T-helper 2 cell treated with Interferon-gamma antibody and Interleukin-4, amounts not matched to agents 5 μg/mL and 100 μg/mL, for 36 hours (primary cell): ENCODE results near the gene MED12L.
"Not testable (repeated sequence)": the region's sequence is repeated elsewhere in the genome, so short reads cannot be mapped to it uniquely, and the experiment has no call there.

Source experiments
- DNase-seq: peaks from one replicate; pipeline ENCODE4 v3.0.0; 2021; ENCODE audit warnings: low spot score
- H3K27ac Mint-ChIP-seq: one replicate; pipeline ENCODE4 v1.8.0; 2021; ENCODE audit warnings: mild to moderate bottlenecking, mixed read lengths
- H3K27me3 Mint-ChIP-seq: one replicate; pipeline ENCODE4 v1.8.0; 2021; ENCODE audit warnings: low read depth, mixed read lengths
- H3K36me3 Mint-ChIP-seq: one replicate; pipeline ENCODE4 v1.8.0; 2021; ENCODE audit warnings: low read depth, mixed read lengths
- H3K4me1 Mint-ChIP-seq: one replicate; pipeline ENCODE4 v1.8.0; 2021; ENCODE audit warnings: low read depth, mixed read lengths
- H3K4me3 Mint-ChIP-seq: one replicate; pipeline ENCODE4 v1.8.0; 2022; ENCODE audit warnings: mild to moderate bottlenecking, moderate library complexity, mixed read lengths
- H3K9me3 Mint-ChIP-seq: one replicate; pipeline ENCODE4 v1.8.0; 2021; ENCODE audit warnings: mixed read lengths

MED12L gene

GRCh38 chr3:151227807-151228665 is 142.6 kb downstream of the MED12L start:
- Mint-ChIP-seq H3K4me3 (peak overlapping the region; percentile 25), H3K36me3 (no peaks in the 10 kb centered on the region), H3K27ac (peak overlapping the region; percentile 74), H3K9me3 (peaks cover 3% of the 10 kb centered on the region), H3K4me1 (peaks cover 56% of the 10 kb centered on the region), H3K27me3 (no peaks in the 10 kb centered on the region)
- peak; percentile 72 for DNase-seq

- H3K36me3 Mint-ChIP-seq: no peaks in the 10 kb centered on the region
- H3K9me3 Mint-ChIP-seq: no peaks in the 10 kb centered on the region
- H3K4me1 Mint-ChIP-seq: peaks cover 56% of the 10 kb centered on the region
- no peak overlapping the region for H3K4me3 Mint-ChIP-seq
- H3K27me3 Mint-ChIP-seq: no peaks in the 10 kb centered on the region
- peak overlapping the region; percentile 74 for H3K27ac Mint-ChIP-seq
- DNase-seq: no peak
Measured at GRCh38 chr3:151228666-151229040, 143.2 kb downstream of the MED12L start.

- Mint-ChIP-seq H3K27me3 (no peaks in the 10 kb centered on the region), H3K4me1 (peaks cover 45% of the 10 kb centered on the region), H3K36me3 (no peaks in the 10 kb centered on the region), H3K9me3 (no peaks in the 10 kb centered on the region), H3K4me3 (peak overlapping the region; percentile 49), H3K27ac (peak overlapping the region; percentile 73)
- no peak for DNase-seq
Measured at GRCh38 chr3:151230646-151231045, 145.2 kb downstream of the MED12L start.

DNA sequence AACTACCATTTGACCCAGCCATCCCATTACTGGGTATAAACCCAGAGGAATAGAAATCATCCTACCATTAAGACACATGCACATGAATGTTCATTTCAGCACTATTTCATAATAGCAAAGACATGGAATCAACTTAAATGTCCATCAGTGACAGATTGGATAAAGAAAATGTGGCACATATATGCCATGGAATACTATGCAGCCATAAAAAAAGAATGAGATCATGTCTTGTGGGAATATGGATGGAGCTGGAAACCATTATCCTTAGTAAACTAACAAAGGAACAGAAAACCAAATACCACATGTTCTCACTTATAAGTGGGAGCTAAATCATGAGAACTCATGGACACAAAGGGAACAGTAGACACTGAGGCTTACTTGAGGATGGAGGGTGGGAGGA is 146.9 kb downstream of the MED12L start:
- H3K36me3 Mint-ChIP-seq, H3K27me3 Mint-ChIP-seq, H3K9me3 Mint-ChIP-seq, DNase-seq, H3K4me3 Mint-ChIP-seq, H3K27ac Mint-ChIP-seq: not testable (repeated sequence)
- H3K4me1 Mint-ChIP-seq: peaks cover 27% of the 10 kb centered on the region

- Mint-ChIP-seq H3K4me1 (peaks cover 21% of the 10 kb centered on the region), H3K36me3 (no peaks in the 10 kb centered on the region), H3K4me3 (no peak overlapping the region), H3K9me3 (no peaks in the 10 kb centered on the region), H3K27ac (peak overlapping the region; percentile 42), H3K27me3 (no peaks in the 10 kb centered on the region)
- DNase-seq: no peak
Measured at GRCh38 chr3:151232991-151233390, 147.5 kb downstream of the MED12L start.

- Mint-ChIP-seq H3K36me3 (no peaks in the 10 kb centered on the region), H3K27ac (no peak overlapping the region), H3K4me3 (no peak overlapping the region), H3K9me3 (no peaks in the 10 kb centered on the region), H3K4me1 (peaks cover 14% of the 10 kb centered on the region), H3K27me3 (no peaks in the 10 kb centered on the region)
- DNase-seq: no peak
Measured at GRCh38 chr3:151234825-151235224, 149.4 kb downstream of the MED12L start.

- no peak for DNase-seq
- Mint-ChIP-seq H3K36me3 (no peaks in the 10 kb centered on the region), H3K4me1 (peaks cover 11% of the 10 kb centered on the region), H3K4me3 (no peak overlapping the region), H3K9me3 (no peaks in the 10 kb centered on the region), H3K27me3 (no peaks in the 10 kb centered on the region), H3K27ac (no peak overlapping the region)
Measured at GRCh38 chr3:151236316-151236715, 150.9 kb downstream of the MED12L start.

DNA sequence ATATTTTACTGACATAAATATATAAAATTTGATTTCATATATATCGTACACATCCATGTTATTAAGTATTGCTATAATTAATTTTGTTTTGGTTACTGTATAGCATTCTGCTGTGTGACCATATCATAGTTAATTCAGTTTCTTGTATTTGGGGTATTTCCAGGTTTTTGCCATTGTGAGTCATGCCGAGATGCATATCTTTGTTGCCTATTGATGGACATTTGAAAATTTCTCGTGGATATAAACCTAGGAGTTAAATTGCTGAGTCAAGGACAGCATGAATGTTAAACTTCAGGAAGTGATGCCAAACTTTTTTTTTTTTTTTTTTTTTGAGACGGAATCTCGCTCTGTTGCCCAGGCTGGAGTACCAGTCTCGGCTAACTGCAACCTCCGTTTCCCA is 151.3 kb downstream of the MED12L start:
- H3K36me3 Mint-ChIP-seq: no peaks in the 10 kb centered on the region
- H3K27me3 Mint-ChIP-seq: no peaks in the 10 kb centered on the region
- peaks cover 9% of the 10 kb centered on the region for H3K4me1 Mint-ChIP-seq
- no peaks in the 10 kb centered on the region for H3K9me3 Mint-ChIP-seq
- no peak overlapping the region for H3K27ac Mint-ChIP-seq
- no peak for DNase-seq
- H3K4me3 Mint-ChIP-seq: no peak overlapping the region

GRCh38 chr3:151242006-151242405 is 156.5 kb downstream of the MED12L start:
- not testable (repeated sequence) for H3K27ac Mint-ChIP-seq, H3K4me3 Mint-ChIP-seq, H3K9me3 Mint-ChIP-seq, H3K4me1 Mint-ChIP-seq, H3K36me3 Mint-ChIP-seq, DNase-seq, H3K27me3 Mint-ChIP-seq

- Mint-ChIP-seq H3K4me1 (no peaks in the 10 kb centered on the region), H3K27ac (no peak overlapping the region), H3K9me3 (no peaks in the 10 kb centered on the region), H3K36me3 (no peaks in the 10 kb centered on the region), H3K27me3 (peaks cover 31% of the 10 kb centered on the region), H3K4me3 (no peak overlapping the region)
- DNase-seq: no peak
Measured at GRCh38 chr3:151248772-151249337, 163.4 kb downstream of the MED12L start.

- Mint-ChIP-seq H3K27ac (no peak overlapping the region), H3K4me1 (no peaks in the 10 kb centered on the region), H3K4me3 (no peak overlapping the region), H3K36me3 (no peaks in the 10 kb centered on the region), H3K27me3 (peaks cover 23% of the 10 kb centered on the region), H3K9me3 (no peaks in the 10 kb centered on the region)
- DNase-seq: no peak
Measured at GRCh38 chr3:151256749-151257148, 171.3 kb downstream of the MED12L start.

DNA sequence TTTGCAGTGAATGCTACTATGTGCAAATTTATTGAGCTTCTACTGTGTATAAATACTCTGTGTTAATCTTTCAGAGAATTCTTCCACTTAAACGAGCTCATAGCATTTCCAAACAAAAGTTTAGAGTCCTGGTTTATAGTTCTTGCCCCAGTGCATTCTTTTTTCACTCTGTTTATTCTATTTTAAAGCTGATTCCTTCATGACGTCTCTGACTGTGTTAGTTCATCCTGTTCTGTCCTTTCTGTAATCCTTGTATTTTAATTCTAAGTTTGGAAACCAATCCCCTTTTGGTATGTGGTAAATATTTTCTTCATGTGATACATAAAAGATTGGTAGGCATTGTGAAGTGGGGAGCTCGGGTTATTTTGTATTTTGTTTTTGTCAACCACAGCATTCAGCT is 174.2 kb downstream of the MED12L start:
- H3K27ac Mint-ChIP-seq: no peak overlapping the region

DNA sequence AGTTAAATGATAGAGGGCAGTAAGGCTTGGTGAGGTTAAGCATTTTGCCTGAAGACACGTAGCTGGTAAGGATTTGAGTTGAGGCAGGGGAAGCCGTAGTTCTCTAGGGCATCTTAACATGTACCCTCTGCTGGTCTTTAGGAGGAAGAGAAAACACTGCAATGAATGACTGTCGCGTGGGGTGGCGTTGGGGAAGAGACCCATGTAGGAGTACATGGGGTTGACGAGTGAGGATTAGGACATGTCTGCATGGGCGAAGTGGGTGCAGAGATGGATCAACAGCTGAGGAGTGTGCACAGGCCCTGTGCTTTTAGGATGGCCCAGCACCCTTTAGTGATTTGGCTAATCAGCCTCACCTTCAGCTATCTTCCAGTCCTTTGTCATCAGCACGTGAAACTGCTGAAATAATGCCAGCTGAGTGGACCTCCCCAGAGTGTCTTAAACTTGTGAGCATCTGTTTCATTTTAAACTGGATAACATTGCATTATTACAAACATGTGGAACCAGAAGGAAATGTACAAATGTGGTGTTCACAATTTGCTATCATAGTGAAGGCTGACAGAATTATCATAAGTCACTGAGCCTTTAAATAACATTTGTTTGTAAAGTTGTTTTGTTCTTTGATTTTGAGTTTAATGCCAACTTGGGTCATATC is 177.5 kb downstream of the MED12L start:
- Mint-ChIP-seq H3K27me3 (peaks cover 9% of the 10 kb centered on the region), H3K4me3 (no peak overlapping the region), H3K4me1 (peaks cover 14% of the 10 kb centered on the region), H3K9me3 (no peaks in the 10 kb centered on the region), H3K36me3 (no peaks in the 10 kb centered on the region), H3K27ac (no peak overlapping the region)
- DNase-seq: no peak

More for the DNA sequence above, 174.2 kb downstream of the MED12L start:
- Mint-ChIP-seq H3K36me3 (no peaks in the 10 kb centered on the region), H3K27me3 (peaks cover 21% of the 10 kb centered on the region), H3K4me3 (no peak overlapping the region), H3K9me3 (no peaks in the 10 kb centered on the region), H3K4me1 (no peaks in the 10 kb centered on the region)
- DNase-seq: no peak

DNA sequence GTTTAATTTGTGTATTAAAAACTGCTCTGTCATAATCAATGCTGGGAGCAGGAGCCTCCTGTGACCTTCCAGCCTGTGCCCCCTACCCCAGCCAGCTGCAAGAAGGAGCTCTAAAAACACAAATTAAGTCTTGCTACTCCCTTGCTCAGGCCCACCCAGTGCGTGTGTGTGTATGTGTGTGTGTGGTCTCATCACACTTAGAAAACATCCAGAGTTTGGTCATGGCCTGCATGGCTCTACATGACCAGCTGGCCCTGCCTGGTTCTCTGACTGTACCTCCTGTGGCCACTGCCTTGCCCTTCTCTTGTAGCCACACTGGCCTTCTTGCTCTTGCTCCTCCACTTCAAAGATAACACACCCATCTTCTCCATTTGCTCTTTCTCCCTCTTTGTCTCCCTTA is 179.1 kb downstream of the MED12L start:
- Mint-ChIP-seq H3K4me1 (peaks cover 26% of the 10 kb centered on the region), H3K27ac (no peak overlapping the region), H3K36me3 (peaks cover 1% of the 10 kb centered on the region), H3K4me3 (no peak overlapping the region), H3K27me3 (peaks cover 7% of the 10 kb centered on the region), H3K9me3 (no peaks in the 10 kb centered on the region)
- no peak for DNase-seq
